GM18907 (cell line): ENCODE results near the gene SLC35A2.
"Not testable (repeated sequence)": the region's sequence is repeated elsewhere in the genome, so short reads cannot be mapped to it uniquely, and the experiment has no call there.

Experiments used
- ATAC-seq: cut with Tn5 transposase; IDR thresholded peaks from one replicate; pipeline ENCODE4 v1.9.1; 2021; ENCODE audit warnings: mild to moderate bottlenecking, moderate library complexity; ENCODE audit not compliant: unreplicated experiment

The SLC35A2 gene

DNA sequence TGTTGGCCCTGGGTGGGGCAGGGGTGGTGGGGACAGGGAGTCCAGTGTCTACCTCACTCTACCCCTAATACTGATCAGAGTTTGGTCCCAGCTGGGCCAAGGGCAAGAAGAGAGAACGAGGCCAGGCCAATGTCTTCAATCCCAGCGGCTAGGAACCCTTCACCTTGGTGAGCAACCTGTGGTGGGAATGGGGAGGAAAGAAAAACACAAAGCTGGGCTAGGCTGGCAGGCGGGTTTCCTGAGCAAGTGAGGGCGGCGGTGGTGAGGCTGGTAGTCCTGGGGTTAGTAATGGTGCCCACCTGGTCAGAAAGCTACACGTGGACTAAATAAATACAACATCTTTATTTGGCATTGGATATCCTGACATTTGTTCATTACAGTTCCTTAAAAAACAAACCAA lies 8.2 kb downstream of the SLC35A2 start:
- ATAC-seq = no peak

DNA sequence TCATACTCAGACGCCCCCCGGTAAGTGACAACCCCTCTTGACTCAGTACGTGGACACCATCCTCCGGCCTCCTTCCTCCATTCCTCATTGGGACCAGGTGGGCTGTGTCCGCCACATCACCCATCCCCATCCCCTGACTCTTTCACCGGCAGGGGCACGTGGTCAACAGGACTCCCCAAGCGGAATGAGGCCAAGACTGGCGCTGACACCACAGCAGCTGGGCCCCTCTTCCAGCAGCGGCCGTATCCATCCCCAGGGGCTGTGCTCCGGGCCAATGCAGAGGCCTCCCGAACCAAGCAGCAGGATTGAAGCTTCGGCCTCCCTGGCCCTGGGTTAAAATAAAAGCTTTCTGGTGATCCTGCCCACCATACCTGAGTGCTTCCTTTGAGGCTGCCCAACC lies 8.7 kb downstream of the SLC35A2 start:
- no peak for ATAC-seq

DNA sequence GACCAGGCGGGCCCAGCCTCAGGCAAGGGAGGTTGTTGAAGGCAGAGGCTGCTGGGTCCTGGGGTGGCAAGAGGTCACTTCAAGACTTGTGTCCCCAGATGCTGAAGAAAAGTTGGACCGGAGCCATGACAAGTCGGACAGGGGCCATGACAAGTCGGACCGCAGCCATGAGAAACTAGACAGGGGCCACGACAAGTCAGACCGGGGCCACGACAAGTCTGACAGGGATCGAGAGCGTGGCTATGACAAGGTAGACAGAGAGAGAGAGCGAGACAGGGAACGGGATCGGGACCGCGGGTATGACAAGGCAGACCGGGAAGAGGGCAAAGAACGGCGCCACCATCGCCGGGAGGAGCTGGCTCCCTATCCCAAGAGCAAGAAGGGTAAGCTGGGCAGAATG lies 9.3 kb downstream of the SLC35A2 start:
- ATAC-seq = no peak

DNA sequence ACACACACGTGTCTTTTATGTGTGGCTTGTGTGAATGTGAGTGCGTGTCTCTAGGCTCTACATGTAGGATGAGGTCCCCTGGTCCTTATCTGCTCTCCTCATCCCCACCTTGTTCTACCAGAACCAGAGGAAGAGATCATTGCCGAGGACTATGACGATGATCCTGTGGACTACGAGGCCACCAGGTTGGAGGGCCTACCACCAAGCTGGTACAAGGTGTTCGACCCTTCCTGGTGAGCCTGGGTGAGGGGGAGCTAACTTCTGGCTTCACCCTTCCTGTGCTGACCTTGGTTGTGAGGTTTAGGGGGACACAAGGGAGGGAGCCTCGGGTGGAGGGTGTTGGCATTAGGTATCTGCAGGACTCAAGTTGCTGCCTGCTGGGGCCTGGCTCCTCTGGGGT lies 10.4 kb downstream of the SLC35A2 start:
- ATAC-seq = no peak

DNA sequence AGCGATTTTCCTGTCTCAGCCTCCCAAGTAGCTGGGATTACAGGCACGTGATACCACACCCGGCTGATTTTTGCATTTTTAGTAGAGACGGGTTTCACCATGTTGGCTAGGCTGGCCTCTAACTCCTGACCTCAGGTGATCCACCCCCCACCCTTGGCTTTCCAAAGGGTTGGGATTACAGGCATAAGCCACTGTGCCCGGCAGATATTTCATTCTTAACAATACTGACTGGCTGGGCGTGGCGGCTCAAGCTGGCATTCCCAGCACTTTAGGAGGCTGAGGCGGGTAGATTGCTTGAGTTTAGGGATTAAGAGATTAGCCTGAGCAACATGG lies 12.4 kb downstream of the SLC35A2 start:
- ATAC-seq = no peak

DNA sequence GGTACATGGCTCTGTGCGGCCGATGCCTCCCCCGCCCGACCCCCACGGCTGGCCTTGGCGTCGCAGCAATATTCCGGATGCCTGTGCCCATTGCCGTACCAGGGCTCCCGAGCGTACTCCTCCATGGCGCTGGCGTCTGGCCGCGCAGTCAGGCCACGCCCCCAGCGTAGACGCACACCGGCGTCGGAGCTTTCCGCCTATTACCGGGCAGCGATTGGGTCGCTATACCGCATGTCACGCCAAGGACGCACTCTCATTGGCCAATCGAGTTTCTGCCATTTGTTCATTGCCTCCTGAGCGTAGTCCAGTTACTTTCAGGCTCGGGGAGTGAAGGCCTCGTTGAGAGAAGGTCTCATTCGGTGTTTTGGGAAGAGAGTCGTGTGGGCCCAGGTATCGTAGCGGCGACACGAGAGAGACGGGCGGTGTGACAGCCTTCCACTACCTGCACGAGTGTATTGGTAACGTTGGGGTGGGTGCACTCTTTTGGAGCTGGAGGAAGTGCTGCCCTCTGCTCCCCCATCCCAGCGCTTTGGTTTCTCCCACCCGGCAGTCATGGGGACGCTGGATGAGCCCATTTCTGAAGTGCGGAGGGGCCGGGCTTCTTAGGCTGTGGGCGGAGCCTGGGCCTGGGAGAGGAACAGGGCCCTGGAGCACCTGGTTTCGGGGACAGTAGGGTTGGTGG lies 13.7 kb downstream of the SLC35A2 start, which contains the start of the genes PQBP1 and TIMM17B:
PQBP1 (plus strand) TSS at position 306 of the 682 bp plus-strand sequence. CDS start 580 bp downstream, outside the sequence.
TIMM17B (minus strand) TSS at position 144 of the 682 bp plus-strand sequence; CDS start at position 125, 19 bp downstream.
- ATAC-seq = peak; percentile 85

DNA sequence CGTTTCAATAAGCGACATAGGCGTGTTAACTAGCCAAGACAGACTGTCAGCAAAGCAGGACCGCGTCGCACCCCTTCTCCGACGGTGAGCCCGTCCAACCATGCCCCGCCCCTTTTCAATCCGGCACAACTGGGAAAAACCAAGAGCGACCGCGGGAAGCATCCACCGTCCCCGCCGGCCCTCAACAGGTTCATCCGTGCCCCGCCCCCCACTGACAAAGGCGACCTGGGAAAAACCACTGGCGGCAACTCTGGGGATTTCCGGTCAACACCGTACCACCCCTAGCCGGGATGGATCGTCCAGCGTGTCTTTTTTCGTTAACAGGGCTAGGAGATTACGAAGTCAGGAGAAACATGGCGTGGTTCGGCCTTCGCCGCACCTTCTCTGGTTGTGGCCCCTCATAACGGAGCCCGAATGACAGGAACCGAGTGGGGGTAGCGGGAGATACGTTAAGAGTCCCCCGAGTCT lies 14.3 kb downstream of the SLC35A2 start:
- ATAC-seq = peak; percentile 24

DNA sequence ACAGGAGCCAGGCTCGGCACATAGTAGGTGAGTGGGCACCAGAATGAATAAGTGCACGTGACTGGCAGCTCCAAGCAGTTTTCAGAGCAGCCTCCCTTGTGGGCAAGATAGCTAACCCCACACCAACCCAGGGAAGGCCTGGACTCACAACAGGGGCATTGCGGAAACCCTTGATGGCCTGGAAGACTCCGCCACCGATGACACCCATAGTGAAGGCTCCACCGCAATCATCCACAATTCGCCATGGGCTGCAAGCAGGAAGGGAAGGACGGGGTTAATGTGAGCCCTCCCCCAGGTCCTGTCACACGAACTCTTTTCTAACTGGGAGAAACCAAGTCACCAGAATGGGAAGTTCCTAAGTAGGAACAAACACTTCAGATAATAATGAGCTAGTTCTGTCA lies 14.8 kb downstream of the SLC35A2 start:
- no peak for ATAC-seq

DNA sequence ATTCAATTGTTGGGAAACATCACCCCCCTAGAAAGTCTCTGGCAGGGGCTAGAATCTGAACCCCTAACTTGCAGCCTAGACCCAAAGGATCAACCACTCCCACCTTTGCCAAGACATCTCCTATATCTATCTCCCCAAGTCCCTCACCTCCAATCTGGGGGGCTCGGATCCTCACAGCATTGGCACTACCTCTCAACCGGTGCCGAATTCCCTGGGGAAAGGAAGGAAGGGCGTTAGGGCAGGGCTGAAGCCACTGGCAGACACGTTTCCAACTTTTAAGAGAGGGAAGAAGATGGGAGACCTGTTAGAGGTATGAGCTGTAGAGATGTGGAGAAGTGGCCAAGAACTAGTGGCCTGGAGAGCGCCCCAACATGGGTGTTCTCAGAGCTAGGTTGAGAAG lies 16.6 kb downstream of the SLC35A2 start:
- ATAC-seq = no peak

DNA sequence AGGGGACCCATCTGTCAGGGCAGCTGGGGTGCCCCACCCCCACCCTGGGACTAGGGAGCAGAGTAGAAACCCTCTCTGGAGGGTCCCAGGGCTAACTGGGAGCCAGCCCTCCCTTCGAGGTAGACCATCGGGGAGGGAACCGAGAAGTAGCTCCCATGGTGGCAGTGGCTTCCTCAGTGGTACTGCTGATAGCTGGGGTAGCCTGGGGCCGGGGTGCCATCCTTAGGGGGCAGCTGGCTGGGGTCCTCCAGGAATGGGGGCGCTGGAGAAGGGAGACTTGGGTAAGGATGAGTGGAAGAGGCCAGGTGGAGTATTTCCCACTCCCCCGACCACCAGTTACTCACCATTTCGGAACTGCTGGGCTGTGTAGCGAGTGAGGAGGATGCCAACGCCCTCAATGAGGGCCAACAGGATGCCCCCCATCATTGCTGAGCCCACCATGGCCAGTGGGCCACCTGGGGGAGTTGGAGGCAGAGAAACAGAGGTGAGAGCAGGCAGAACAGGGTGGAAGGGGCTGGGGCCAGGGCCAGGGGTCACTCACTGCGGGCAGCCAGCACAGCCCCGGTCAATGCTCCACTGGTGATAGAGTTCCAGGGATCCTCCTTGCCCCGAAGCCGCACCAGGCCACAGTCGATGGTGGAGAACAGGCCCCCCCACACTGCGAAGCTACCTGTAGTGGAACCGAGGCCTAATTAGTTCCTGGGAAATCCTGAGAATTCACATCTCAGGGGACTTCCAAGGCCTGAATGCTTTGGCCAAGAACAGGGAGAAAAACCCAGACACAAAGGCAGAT lies 17.7 kb downstream of the SLC35A2 start:
- ATAC-seq = no peak

DNA sequence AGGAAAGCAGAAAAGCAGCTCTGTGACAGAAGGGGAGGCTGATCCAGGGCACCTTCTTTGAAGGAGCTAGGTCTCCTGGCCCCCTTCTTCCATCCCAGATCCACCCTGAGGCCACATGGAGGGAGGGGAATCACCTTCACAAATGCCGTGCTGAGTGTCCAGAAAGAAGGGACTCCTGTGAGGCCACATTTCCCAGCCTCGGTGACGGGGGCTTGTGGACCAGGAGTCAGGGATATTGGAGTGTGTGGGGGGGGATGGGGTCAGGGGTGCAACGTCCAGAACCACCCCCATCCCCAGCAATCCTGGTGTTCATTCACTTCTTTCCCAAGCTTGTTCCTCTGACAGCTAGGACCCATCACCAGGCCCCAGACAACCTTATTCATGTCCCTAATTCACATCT lies 18.6 kb downstream of the SLC35A2 start:
- no peak for ATAC-seq

DNA sequence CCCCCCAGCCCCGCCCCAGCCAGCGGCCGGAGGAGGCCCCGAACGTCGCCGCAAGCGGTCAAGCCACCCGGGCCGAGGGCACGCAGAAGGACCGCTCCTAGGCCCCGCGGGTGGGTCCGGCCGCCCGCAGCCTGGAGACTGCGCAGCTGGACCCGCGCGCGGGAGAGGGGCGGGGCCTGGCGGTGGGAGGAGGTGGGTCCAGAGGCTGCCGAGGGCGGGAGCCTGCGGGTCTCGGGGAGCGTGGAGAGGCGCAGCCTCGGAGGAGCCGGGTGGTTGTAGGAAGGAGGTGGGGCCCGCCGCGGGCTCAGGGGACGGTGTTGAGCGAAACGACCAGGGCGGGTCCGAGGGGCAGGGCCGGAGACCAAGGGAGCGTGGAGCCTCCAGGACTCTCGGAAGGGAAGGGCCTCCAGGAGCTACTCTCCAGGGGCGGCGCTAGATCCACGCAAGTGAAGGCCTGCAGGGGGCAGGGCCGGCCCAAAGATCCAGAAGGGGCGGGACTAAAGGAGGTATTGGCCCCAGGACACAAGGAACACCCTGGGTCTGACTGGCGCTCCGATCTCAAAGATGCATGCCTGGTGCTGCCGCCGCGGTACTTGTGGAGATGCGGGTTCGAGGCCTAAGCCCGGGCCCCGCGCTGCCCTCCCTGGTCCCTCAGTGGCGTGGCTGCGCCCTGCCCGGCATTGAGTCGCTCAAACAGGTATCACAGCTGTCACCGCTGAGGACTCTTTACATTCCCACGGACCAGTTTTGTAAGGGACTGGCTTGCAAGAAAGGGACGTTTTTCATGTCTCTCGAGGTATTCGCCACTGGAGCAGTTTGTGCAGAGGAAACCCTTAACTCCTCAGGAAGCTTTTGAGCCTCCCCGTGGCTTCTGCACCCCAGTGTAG lies 19.8 kb downstream of the SLC35A2 start:
- ATAC-seq = peak; percentile 78

DNA sequence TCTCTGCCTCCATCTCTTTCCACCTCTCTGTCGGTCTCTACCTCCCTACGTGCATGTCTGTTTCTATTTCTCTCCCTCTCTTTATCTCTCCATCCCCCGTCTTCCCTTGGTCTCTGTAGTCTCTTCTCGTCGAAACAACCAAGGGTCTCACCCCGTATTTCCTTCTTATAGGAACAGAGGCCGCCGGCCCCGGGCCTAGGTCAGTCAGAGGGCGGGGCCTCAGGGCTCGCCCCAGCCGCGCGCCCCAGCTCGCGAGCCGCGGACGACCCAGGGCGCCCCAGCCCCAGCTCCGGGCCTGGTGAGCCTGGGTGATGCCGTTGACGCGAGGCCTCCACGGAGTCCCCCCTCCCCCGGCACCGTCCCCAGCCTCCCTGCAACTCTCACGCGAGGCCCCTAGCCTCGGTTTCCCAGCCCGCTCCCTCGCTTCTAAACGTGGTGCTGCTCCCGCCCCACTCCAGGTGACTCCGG lies 20.5 kb downstream of the SLC35A2 start:
- peak; percentile 50 for ATAC-seq

DNA sequence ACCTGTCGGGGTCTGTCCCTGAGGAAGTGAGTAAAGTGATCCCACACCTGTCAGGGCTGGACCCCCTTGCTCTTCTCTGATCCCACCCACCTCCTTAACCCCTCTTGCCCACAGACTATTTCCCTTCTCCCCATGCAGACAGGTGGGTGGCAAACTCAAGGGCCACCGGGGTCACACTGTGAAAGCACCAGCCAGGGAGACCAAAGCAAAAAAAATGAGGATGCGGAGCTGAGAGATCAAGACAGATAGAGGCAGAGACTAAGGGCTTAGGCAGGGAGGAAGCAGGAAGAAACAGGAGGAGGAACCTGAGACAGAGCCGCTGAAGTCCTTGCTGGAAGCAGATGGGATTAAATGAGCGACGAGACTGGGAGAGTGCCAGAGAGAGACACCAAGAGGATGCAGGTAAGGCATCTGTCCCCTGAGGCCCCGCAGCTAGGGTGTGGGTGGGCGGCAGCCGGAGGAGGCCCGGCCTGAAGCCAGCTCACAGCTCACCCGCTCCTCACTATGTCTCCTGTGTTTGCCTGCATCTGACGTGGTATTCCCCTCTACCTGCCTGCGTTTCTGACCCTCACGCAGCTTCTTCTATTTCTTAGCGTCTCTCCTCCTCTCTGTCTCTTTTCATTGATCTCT lies 21.0 kb downstream of the SLC35A2 start:
- no peak for ATAC-seq

DNA sequence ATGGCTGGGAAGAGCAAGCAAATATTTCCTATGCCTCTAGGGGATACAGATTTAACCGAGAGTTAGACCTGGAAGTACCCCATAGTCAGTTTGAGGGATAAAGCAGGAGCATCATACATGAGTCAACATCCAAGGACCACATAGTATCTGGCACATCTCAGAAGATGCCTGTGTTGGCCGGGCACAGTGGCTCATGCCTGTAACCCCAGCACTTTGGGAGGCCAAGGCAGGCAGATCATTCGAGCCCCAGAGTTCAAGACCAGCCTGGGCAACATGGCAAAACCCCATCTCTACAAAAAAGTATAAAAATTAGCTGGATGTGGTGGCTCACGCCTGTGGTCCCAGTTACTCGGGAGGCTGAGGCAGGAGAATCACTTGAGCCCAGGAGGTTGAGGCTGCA lies 24.9 kb downstream of the SLC35A2 start:
- ATAC-seq = not testable (repeated sequence)

DNA sequence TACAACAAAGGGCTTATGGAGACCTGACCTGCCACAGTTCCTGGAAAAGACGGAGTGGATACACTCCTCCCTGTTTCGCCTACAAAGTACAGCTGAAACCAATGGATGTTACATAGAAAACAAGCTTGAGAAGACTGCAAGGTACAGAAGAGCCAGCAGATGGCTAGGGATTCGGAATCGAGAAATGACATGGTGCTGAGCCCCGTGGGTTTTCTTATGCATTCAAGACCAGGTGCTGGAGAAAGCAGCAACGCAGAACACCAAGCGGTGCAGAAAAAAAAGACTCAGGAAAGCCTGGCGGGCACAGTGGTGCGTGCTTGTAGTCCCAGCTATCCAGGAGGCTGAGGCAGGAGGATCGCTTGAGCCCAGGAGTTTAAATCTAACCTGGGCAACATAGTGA lies 27.7 kb downstream of the SLC35A2 start:
- no peak for ATAC-seq

DNA sequence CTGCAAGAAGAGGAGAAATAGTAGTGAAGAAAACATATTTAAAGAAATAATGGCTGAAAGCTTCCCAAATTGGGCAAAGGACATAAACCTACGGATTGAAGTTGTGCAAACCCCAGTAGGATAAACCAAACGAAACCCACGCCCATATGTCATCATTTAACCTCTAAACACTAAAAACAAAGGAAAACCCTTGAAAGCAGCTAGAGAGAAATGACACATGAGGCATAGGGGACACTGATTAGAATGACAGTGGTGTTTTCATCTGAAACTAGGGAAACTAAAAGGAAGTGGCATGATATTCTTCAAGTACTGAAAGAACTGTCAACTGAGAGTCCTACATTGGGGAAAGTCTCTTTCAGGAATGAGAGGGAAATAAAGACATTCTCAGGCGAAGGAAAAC lies 34.5 kb downstream of the SLC35A2 start:
- ATAC-seq = not testable (repeated sequence)

DNA sequence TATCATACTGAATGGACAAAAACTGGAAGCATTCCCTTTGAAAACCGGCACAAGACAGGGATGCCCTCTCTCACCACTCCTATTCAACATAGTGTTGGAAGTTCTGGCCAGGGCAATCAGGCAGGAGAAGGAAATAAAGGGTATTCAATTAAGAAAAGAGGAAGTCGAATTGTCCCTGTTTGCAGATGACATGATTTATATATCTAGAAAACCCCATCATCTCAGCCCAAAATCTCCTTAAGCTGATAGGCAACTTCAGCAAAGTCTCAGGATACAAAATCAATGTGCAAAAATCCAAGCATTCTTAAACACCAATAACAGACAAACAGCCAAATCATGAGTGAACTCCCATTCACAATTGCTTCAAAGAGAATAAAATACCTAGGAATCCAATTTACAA lies 39.4 kb downstream of the SLC35A2 start:
- not testable (repeated sequence) for ATAC-seq

DNA sequence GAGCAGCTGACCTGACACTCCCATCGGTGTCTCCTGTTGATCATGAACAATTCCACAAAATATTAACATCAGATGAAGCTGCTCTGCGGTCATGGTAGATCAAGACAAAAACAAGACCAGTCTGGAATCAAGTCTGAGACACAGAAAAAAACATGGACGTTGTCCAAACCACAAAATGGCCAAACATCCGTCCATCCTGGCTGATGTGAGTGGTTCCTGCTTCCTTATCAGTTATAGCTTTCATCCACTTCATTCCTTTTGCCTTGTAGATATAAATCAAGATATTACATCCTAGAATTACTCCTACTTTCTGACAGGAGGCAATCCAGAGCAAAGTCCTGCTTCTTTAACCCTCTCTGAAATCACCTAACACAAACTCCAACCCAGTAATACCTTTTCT lies 47.2 kb downstream of the SLC35A2 start:
- ATAC-seq = no peak

DNA sequence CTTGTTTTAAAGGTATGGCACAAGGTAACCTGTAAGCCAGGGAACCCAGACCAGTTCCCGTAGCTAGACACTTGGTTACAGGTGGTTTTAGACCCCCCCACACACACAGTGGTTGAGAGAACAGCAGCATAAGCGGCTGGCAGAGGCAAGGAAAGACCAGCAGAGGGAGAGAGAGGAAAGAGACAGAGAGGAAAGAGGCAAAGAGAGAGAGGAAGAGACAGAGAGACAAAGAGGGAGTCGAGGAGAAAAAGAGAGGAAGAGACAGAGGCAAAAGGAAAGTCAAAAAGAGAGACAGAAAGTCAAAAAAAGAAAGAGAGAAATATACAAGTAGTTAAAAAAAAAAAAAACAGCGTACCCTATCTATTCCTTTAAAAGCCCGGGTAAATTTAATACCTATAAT lies 56.5 kb downstream of the SLC35A2 start:
- ATAC-seq = no peak
